Hepatic stellate cell (primary cell): ENCODE measurements around the gene NOVA2.

Source experiments
- DNase-seq: peaks from one replicate; pipeline ENCODE4 v3.0.0; 2011; ENCODE audit warnings: low spot score

NOVA2 gene

GRCh38 chr19:46000491-46001246 is 27.0 kb upstream of the NOVA2 start:
- no peak for DNase-seq

- no peak for DNase-seq
Measured at GRCh38 chr19:45999653-46000121, 26.0 kb upstream of the NOVA2 start.

- no peak for DNase-seq
Measured at GRCh38 chr19:45998834-45999233, 25.2 kb upstream of the NOVA2 start.

GRCh38 chr19:45996933-45997332 is 23.3 kb upstream of the NOVA2 start:
- no peak for DNase-seq

GRCh38 chr19:45995715-45996385 is 22.2 kb upstream of the NOVA2 start:
- no peak for DNase-seq

GRCh38 chr19:45994998-45995714 is 21.5 kb upstream of the NOVA2 start, which contains the start of gene CCDC61:
TSS of gene CCDC61 (plus strand) at chr19:45995467. CDS start at chr19:46003019, 7,552 bp downstream.
- DNase-seq: peak; percentile 99

- no peak for DNase-seq
Measured at GRCh38 chr19:45994456-45994997, 20.9 kb upstream of the NOVA2 start.

GRCh38 chr19:45990113-45990728 is 16.6 kb upstream of the NOVA2 start:
- DNase-seq: no peak

GRCh38 chr19:45985321-45985720 is 11.7 kb upstream of the NOVA2 start:
- no peak for DNase-seq

- DNase-seq: no peak
Measured at GRCh38 chr19:45981350-45981749, 7.7 kb upstream of the NOVA2 start.

- no peak for DNase-seq
Measured at GRCh38 chr19:45978156-45978555, 4.5 kb upstream of the NOVA2 start.

- no peak for DNase-seq
Measured at GRCh38 chr19:45976178-45976577, 2.5 kb upstream of the NOVA2 start.

- no peak for DNase-seq
Measured at GRCh38 chr19:45975306-45976070, 1.8 kb upstream of the NOVA2 start.

- DNase-seq: no peak
Measured at GRCh38 chr19:45972947-45973540, 621 bp downstream of the NOVA2 start.

GRCh38 chr19:45972081-45972946 is 1.4 kb downstream of the NOVA2 start:
- no peak for DNase-seq

GRCh38 chr19:45971260-45971902 is 2.3 kb downstream of the NOVA2 start:
- no peak for DNase-seq

GRCh38 chr19:45969676-45970075 is 4.0 kb downstream of the NOVA2 start:
- DNase-seq: no peak

- no peak for DNase-seq
Measured at GRCh38 chr19:45968626-45969025, 5.0 kb downstream of the NOVA2 start.

GRCh38 chr19:45967246-45967645 is 6.4 kb downstream of the NOVA2 start:
- no peak for DNase-seq
